ENCODE data around the gene VTI1A.

The VTI1A gene

DNA sequence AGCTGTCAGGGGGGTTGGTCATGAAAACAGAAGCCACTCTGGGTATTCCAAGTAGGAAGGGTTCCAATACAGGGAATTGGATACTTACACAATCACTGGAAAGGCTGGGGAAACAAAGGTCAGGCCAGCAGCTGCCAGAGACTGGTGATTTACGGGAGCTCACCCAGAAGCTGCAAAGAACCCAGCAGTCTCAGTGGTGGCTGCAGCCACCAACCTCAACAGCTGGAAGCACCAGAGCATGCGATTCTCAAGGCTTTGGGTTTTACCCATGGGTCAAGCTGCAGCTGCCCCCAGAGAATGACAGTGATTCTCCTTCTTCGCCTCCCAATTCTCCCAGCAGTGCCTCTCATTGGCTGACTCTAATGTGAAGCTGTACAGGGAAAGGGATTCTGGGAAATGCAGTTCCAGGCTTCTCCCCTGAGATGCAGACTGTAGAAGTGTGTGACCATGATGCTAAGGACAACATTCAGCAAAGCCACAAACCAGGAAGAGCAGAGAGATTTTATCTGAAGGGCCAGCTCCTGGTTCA lies 395.9 kb downstream of the VTI1A start:
- H3K9me3 ChIP-seq (ENCODE audit: control insufficient read depth, low read length) = peaks cover 18% of the 10 kb centered on the region
- no peaks in the 10 kb centered on the region for H3K36me3 ChIP-seq (ENCODE audit: control insufficient read depth, insufficient read depth, low read length, severe bottlenecking)
- H3K4me1 ChIP-seq (ENCODE audit: control insufficient read depth, insufficient read depth, low read length) = peaks cover 13% of the 10 kb centered on the region
- no peak overlapping the region for H3K9ac ChIP-seq (ENCODE audit: low read length)
- peak; percentile 1 for DNase-seq (ENCODE audit: low read depth)
- peaks cover 9% of the 10 kb centered on the region for H3K27me3 ChIP-seq (replicated peaks; ENCODE audit: control insufficient read depth, insufficient read depth, low read length)
- no peak overlapping the region for H3K4me3 ChIP-seq (ENCODE audit: low read length)

DNA sequence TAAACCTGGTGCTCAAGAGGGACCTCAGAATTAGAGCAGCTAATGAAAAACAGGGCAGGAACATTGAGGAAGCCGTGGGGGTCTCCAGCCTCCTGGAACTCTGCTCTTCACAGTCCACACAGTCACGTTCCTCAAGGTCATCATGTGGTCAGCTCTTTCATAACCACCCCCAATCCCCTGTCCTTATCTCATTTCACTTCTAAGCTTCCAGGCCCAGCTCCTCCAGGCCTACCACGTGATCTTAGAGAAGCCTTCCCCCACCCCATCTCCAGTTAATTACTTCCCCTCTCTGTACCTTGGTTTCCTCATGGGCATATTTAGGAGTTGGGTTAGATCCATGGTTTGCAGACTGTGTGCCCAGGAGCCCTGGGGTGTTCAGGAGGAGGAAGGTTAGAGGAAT lies 396.6 kb downstream of the VTI1A start:
- Histone ChIP-seq H3K36me3 (ENCODE audit: control insufficient read depth, insufficient read depth, low read length, severe bottlenecking) (no peaks in the 10 kb centered on the region), H3K9me3 (ENCODE audit: control insufficient read depth, low read length) (peaks cover 22% of the 10 kb centered on the region), H3K9ac (ENCODE audit: low read length) (no peak overlapping the region), H3K27me3 (replicated peaks; ENCODE audit: control insufficient read depth, insufficient read depth, low read length) (peaks cover 5% of the 10 kb centered on the region), H3K4me3 (ENCODE audit: low read length) (no peak overlapping the region), H3K4me1 (ENCODE audit: control insufficient read depth, insufficient read depth, low read length) (peaks cover 13% of the 10 kb centered on the region)
- no peak for DNase-seq (ENCODE audit: low read depth)

DNA sequence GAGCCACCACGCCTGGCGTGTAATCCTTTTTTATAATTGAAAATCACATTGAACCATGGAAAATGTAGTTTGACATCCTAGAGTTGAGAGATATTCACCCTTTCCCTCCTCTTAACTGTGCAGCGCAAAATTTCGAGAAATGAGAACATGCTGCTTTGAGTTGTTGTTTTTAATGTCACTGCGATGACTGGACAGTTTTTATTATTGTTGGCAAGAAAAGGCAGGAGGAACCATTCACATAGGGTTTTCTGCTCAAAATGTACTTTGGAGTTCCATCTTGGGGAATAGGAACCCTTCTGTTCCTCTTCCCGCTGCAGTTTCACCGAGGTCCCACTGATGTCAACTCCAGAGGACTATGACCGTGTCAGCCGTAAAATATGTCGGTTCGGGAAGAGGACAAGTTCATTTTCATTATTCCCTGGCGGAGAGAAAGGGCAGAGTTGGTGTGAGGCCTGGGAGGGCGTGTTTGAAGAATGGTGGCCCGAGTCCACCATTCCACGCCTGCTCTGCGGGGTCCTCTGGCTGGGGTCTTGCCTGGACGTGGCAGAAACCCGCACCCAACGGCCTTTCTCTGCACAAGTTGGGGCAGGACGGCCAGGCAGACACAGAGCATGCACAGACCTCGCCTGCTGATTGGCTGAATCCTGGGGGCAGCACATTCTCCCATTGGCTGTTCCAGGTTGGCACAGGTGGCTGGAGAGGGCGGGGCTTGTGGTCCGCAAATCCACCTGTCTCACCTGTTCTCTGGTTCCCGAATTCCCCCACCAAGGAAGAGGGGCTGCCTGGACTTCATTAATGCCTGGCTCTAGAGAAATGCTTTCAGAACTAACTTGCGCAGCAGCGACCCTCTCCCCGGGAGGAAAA lies 397.9 kb downstream of the VTI1A start:
- DNase-seq (ENCODE audit: low read depth) = peak; percentile 4
- Histone ChIP-seq H3K36me3 (ENCODE audit: control insufficient read depth, insufficient read depth, low read length, severe bottlenecking) (no peaks in the 10 kb centered on the region), H3K9ac (ENCODE audit: low read length) (no peak overlapping the region), H3K4me1 (ENCODE audit: control insufficient read depth, insufficient read depth, low read length) (peaks cover 13% of the 10 kb centered on the region), H3K4me3 (ENCODE audit: low read length) (no peak overlapping the region), H3K9me3 (ENCODE audit: control insufficient read depth, low read length) (peaks cover 22% of the 10 kb centered on the region), H3K27me3 (replicated peaks; ENCODE audit: control insufficient read depth, insufficient read depth, low read length) (no peaks in the 10 kb centered on the region)

DNA sequence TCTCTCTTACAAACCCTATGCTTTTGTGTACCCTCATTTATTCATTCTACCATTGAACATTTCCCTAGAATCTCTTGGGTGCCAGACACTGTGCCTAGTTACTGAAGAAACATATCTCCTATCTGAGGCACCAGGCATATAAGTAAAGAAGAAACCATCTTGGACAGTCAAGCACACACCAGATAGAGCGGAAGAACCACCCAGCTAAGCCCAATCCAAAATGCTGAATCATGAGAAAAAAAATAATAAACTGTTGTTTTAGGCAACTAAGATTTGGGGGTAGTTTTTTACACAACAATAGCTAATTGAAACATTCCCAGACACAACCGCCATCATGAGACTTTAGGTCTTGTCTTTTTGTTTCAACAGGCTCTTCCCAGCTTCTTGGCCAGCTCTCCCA lies 400.8 kb downstream of the VTI1A start:
- Histone ChIP-seq H3K4me3 (ENCODE audit: low read length) (no peak overlapping the region), H3K9me3 (ENCODE audit: control insufficient read depth, low read length) (peaks cover 16% of the 10 kb centered on the region), H3K36me3 (ENCODE audit: control insufficient read depth, insufficient read depth, low read length, severe bottlenecking) (no peaks in the 10 kb centered on the region), H3K4me1 (ENCODE audit: control insufficient read depth, insufficient read depth, low read length) (peaks cover 10% of the 10 kb centered on the region), H3K27me3 (replicated peaks; ENCODE audit: control insufficient read depth, insufficient read depth, low read length) (peaks cover 8% of the 10 kb centered on the region), H3K9ac (ENCODE audit: low read length) (no peak overlapping the region)
- no peak for DNase-seq (ENCODE audit: low read depth)

DNA sequence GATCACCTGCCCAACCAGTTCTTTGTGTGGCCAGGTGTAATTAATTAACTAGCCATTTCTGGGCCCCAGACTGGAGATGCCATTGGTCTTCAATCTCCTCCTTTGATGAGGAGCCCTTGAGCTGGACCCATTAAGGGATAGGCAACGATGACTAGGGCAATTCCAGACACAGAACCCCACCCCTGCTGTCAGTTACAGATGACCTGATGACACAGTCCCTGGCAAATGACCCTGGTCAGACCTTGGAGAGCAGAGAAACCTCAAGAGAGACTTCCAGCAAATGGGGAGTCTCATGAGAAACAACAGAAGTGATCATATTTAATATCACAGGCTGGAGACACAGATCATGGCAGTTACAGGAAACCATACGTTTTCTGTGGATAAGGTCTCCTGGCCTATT lies 401.2 kb downstream of the VTI1A start:
- Histone ChIP-seq H3K9me3 (ENCODE audit: control insufficient read depth, low read length) (peaks cover 16% of the 10 kb centered on the region), H3K36me3 (ENCODE audit: control insufficient read depth, insufficient read depth, low read length, severe bottlenecking) (no peaks in the 10 kb centered on the region), H3K4me1 (ENCODE audit: control insufficient read depth, insufficient read depth, low read length) (peaks cover 5% of the 10 kb centered on the region), H3K9ac (ENCODE audit: low read length) (no peak overlapping the region), H3K4me3 (ENCODE audit: low read length) (no peak overlapping the region), H3K27me3 (replicated peaks; ENCODE audit: control insufficient read depth, insufficient read depth, low read length) (peaks cover 8% of the 10 kb centered on the region)
- no peak for DNase-seq (ENCODE audit: low read depth)

DNA sequence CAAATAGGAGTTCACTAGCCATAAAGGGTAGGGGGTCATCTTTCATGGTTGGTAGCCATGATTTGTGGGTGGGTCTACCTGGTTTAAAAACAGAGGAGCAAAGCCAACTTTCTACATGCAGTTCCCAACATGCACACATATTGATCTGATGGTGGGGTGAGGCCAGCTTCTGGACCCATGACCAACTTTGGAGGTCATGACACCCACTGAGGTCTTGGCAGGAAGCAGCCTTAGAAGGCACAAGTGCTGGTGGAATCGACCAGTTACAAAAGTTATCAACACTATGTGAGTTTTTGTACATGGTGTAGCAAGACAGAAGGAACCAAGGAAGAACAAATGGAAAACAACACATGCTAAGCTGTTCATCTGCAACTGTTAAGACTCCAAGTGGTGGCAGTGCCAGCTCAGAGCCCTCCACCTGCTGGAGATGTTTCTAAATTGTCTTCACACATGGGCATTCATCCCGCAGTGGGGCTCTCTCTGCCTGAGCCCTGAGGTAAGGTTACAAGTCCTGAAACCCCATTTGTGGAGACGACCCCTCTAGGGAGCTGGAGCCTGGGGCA lies 401.9 kb downstream of the VTI1A start:
- peaks cover 8% of the 10 kb centered on the region for H3K27me3 ChIP-seq (replicated peaks; ENCODE audit: control insufficient read depth, insufficient read depth, low read length)
- no peak for DNase-seq (ENCODE audit: low read depth)
- no peak overlapping the region for H3K9ac ChIP-seq (ENCODE audit: low read length)
- no peak overlapping the region for H3K4me3 ChIP-seq (ENCODE audit: low read length)
- H3K36me3 ChIP-seq (ENCODE audit: control insufficient read depth, insufficient read depth, low read length, severe bottlenecking) = no peaks in the 10 kb centered on the region
- H3K9me3 ChIP-seq (ENCODE audit: control insufficient read depth, low read length) = peaks cover 16% of the 10 kb centered on the region
- H3K4me1 ChIP-seq (ENCODE audit: control insufficient read depth, insufficient read depth, low read length) = peaks cover 4% of the 10 kb centered on the region

DNA sequence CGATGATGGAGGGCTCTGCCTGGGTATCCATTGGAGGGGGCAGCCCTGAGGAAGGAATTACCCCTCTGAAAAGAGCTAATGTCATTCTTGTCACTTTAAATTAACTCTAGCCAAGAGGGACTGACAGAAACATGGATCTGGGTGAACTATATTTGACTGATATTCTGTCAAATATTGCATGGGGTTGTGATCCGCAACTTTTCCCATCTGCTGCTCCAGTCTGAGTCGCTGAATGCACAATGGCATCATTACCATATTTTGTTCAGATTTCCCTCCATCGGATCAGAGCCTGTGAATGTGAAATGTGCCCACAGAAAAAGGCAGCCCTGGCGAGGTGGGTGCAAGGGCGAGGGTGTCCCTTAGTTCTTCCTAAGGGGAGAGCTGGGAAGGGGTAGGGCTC lies 402.5 kb downstream of the VTI1A start:
- Histone ChIP-seq H3K9ac (ENCODE audit: low read length) (no peak overlapping the region), H3K4me1 (ENCODE audit: control insufficient read depth, insufficient read depth, low read length) (peaks cover 4% of the 10 kb centered on the region), H3K27me3 (replicated peaks; ENCODE audit: control insufficient read depth, insufficient read depth, low read length) (peaks cover 11% of the 10 kb centered on the region), H3K9me3 (ENCODE audit: control insufficient read depth, low read length) (peaks cover 16% of the 10 kb centered on the region), H3K36me3 (ENCODE audit: control insufficient read depth, insufficient read depth, low read length, severe bottlenecking) (no peaks in the 10 kb centered on the region), H3K4me3 (ENCODE audit: low read length) (no peak overlapping the region)
- DNase-seq (ENCODE audit: low read depth) = no peak

DNA sequence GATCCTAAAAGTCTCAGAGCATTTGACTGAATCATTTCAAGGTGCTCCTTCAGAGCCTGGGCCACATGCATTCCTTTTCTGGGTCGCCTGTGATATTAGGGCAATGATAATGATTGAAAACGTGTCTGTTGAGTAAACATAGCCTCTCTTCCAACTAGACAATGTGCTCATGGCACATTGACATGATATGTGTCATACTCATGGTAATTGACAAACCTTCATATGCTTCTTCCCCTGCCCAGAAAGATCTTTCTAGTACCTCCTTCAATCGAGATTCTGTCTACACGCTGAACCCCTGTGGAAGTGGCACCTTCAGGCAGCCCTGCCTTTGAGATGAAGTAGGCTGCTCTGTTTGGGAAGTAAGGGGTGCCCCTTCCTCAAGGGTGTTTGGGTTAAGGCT lies 404.2 kb downstream of the VTI1A start:
- H3K9me3 ChIP-seq (ENCODE audit: control insufficient read depth, low read length) = peaks cover 16% of the 10 kb centered on the region
- no peak for DNase-seq (ENCODE audit: low read depth)
- no peak overlapping the region for H3K9ac ChIP-seq (ENCODE audit: low read length)
- peaks cover 24% of the 10 kb centered on the region for H3K27me3 ChIP-seq (replicated peaks; ENCODE audit: control insufficient read depth, insufficient read depth, low read length)
- H3K4me1 ChIP-seq (ENCODE audit: control insufficient read depth, insufficient read depth, low read length) = peaks cover 4% of the 10 kb centered on the region
- no peak overlapping the region for H3K4me3 ChIP-seq (ENCODE audit: low read length)
- H3K36me3 ChIP-seq (ENCODE audit: control insufficient read depth, insufficient read depth, low read length, severe bottlenecking) = no peaks in the 10 kb centered on the region

DNA sequence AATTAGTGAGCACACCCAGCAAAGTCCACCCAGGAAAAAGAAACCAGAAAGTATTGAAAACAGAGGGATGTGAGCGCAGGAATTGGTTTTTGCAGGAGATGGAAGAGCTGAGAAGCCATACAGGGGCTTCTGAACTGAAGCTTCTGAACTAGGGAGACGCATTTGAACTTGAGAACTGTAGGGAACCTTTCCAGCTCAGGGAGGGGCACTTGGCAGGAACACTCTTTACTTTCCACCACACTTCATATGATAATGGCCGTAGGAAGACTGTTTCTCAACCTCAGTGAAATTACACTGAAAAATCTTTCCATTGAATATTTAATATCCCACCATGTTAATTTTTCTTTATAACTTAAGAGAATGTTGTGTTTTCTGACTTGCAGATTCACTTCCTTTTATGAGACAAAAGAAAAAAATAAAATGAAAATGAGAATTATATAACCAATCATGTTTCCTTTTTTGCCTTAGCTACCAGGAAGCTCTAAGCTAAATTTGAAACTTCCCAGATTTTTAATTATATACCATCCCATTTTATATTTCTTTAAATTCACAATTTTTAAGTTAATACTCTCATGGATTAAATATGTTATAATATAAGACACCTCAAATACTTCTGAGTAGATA lies 404.7 kb downstream of the VTI1A start:
- DNase-seq (ENCODE audit: low read depth) = no peak
- Histone ChIP-seq H3K27me3 (replicated peaks; ENCODE audit: control insufficient read depth, insufficient read depth, low read length) (peaks cover 29% of the 10 kb centered on the region), H3K4me1 (ENCODE audit: control insufficient read depth, insufficient read depth, low read length) (peaks cover 4% of the 10 kb centered on the region), H3K36me3 (ENCODE audit: control insufficient read depth, insufficient read depth, low read length, severe bottlenecking) (no peaks in the 10 kb centered on the region), H3K4me3 (ENCODE audit: low read length) (no peak overlapping the region), H3K9ac (ENCODE audit: low read length) (no peak overlapping the region), H3K9me3 (ENCODE audit: control insufficient read depth, low read length) (peaks cover 16% of the 10 kb centered on the region)

DNA sequence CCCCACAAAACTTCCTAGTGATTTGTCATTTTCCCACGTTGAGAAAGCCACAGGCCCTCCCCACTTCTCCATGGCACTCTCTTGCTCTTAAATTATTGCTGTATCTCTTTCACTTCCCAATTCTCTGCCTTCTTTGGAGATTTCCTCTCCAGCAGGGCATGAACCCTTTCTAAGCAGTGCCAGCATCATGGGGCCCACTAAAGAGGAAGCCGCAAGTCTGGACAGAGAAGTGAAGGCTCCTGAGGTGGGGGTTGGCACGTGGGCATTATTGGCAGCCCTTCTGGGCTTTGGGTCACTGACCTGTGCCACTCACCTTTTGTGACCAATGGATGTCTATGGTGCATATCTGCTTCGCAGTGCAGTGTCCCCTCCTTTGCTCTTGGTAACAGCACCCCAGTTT lies 405.3 kb downstream of the VTI1A start:
- Histone ChIP-seq H3K9ac (ENCODE audit: low read length) (no peak overlapping the region), H3K27me3 (replicated peaks; ENCODE audit: control insufficient read depth, insufficient read depth, low read length) (peaks cover 35% of the 10 kb centered on the region), H3K4me1 (ENCODE audit: control insufficient read depth, insufficient read depth, low read length) (peaks cover 4% of the 10 kb centered on the region), H3K4me3 (ENCODE audit: low read length) (no peak overlapping the region), H3K36me3 (ENCODE audit: control insufficient read depth, insufficient read depth, low read length, severe bottlenecking) (no peaks in the 10 kb centered on the region), H3K9me3 (ENCODE audit: control insufficient read depth, low read length) (peaks cover 16% of the 10 kb centered on the region)
- no peak for DNase-seq (ENCODE audit: low read depth)

DNA sequence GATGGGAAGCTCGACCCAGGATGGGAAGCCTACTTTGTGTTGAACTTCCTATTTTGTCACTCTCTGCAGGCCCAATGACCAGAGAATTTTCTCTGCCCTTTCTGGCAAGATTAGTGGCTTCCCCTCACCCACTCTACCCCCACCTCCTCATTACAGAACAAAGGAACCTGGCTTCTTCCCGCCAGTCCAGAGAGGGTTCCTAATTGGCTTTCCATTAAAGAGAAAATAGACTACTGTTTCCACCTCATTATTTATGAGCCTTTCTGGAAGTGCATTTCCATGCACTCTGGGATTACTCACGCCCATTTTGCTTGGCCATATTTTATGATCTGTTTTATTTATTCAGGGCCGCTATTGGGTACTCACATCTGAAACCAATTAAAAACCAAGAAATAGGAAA lies 408.1 kb downstream of the VTI1A start:
- DNase-seq (ENCODE audit: low read depth) = no peak
- Histone ChIP-seq H3K4me3 (ENCODE audit: low read length) (no peak overlapping the region), H3K9me3 (ENCODE audit: control insufficient read depth, low read length) (peaks cover 8% of the 10 kb centered on the region)

More for the DNA sequence above, 408.1 kb downstream of the VTI1A start:
- H3K27me3 ChIP-seq (replicated peaks; ENCODE audit: control insufficient read depth, insufficient read depth, low read length) = peaks cover 46% of the 10 kb centered on the region
- H3K4me1 ChIP-seq (ENCODE audit: control insufficient read depth, insufficient read depth, low read length) = peaks cover 4% of the 10 kb centered on the region
- no peaks in the 10 kb centered on the region for H3K36me3 ChIP-seq (ENCODE audit: control insufficient read depth, insufficient read depth, low read length, severe bottlenecking)
- H3K9ac ChIP-seq (ENCODE audit: low read length) = no peak overlapping the region

Measured in adipocyte (in vitro differentiated cells).